LNCaP clone FGC (cell line): Measurements from ENCODE around the gene MBD4.
A peak's percentile ranks its signal among the peaks of the same experiment; 100 is the strongest.

ENCODE experiments used
- DNase-seq: peaks from one replicate; pipeline ENCODE4 v3.0.0-alpha.2; 2011; ENCODE audit warnings: low read depth
- H3K4me3 ChIP-seq: 2 replicates; pipeline ENCODE4 v1.5.1; 2011; ENCODE audit warnings: mild to moderate bottlenecking, low read depth, low read length, control low read depth
- TF ChIP-seq, protein P1 (sequence below): IDR thresholded peaks from 2 replicates; pipeline ENCODE4 v1.5.1; 2012; ENCODE audit warnings: mild to moderate bottlenecking; ENCODE audit not compliant: control insufficient read depth, insufficient read depth; ENCODE audit errors: extremely low read depth

Gene MBD4

GRCh38 chr3:129448186-129448895 lies 8.6 kb upstream of the MBD4 start:
- DNase-seq: no peak
- H3K4me3 ChIP-seq: no peak overlapping the region
- TF ChIP-seq, protein P1, sequence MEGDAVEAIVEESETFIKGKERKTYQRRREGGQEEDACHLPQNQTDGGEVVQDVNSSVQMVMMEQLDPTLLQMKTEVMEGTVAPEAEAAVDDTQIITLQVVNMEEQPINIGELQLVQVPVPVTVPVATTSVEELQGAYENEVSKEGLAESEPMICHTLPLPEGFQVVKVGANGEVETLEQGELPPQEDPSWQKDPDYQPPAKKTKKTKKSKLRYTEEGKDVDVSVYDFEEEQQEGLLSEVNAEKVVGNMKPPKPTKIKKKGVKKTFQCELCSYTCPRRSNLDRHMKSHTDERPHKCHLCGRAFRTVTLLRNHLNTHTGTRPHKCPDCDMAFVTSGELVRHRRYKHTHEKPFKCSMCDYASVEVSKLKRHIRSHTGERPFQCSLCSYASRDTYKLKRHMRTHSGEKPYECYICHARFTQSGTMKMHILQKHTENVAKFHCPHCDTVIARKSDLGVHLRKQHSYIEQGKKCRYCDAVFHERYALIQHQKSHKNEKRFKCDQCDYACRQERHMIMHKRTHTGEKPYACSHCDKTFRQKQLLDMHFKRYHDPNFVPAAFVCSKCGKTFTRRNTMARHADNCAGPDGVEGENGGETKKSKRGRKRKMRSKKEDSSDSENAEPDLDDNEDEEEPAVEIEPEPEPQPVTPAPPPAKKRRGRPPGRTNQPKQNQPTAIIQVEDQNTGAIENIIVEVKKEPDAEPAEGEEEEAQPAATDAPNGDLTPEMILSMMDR: no peak

DNA sequence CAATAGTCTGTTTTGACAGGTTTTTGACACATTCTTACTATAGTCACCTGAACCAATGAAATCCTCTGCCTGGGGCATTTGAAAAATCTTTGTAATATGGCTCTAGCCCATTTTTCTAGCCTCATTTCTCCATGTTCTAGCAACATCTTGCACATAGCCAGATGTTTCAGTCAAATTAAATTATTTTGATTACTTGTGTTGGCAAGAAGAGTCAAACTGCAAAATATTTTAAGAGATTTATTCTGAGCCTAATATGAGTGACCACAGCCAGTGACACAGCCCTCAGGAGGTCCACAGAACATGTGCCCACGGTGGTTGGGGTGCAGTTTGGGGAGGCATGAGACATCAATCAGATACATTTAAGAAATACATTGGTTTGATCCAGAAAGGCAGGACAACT lies 7.2 kb upstream of the MBD4 start:
- DNase-seq: no peak
- TF ChIP-seq, protein P1: no peak
- H3K4me3 ChIP-seq: no peak overlapping the region

DNA sequence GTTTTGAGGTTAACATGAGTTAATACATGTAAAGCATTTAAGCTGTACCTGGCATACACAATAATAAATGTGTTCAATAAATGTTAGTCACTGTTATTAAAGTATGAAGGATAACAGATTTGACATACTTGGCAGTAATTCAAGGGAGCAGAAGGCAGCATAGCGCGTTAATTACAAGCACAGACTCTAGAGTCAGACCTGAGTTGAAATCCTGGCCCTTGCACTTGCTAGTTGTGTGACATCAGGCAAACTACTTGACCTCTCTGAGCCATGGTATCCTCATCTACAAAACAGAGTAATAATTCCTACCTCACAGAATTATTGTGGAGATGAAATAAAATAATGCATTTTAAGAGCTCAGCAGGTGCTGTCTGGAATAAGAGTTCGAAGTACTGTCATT lies 5.7 kb upstream of the MBD4 start:
- no peak overlapping the region for H3K4me3 ChIP-seq
- DNase-seq: no peak
- TF ChIP-seq, protein P1: no peak

DNA sequence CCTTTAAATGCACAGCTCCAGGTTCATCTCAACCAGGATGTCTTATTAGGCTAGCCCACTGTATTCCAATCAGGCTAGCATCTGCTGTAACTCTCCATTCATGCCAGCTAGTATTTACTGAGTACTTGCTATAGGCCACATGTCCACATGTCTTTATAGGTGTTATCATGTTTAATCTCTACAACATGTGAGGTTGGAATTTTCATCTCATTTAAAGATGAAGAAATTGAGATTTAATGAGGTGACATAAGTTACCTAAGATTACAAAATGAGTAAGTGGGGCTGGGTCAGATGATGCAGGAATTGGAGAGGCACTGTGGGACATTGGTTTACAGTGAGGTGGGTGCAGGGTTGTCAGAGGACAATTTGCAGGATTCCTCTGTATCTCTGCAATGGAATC lies 3.2 kb upstream of the MBD4 start:
- no peak overlapping the region for H3K4me3 ChIP-seq
- DNase-seq: no peak
- TF ChIP-seq, protein P1: no peak

DNA sequence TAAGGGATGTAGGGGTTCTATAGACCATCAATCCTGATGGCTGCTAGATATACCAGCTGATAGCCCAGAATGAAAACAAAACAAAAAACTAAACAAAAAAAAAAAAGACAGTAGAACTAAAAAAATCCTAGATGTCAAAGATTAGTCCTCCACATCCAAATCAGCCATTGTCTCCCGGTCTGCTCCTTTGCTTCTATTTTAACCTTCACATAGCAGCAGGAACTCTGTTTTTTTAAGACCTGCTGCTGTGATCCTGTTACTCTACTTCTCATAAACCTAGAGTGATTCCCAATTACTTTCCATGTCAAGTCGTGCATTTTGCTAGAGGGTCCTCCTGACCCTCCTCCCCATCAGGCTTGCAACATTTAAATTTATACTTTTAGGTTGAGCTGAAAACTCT lies 2.7 kb upstream of the MBD4 start:
- H3K4me3 ChIP-seq: no peak overlapping the region
- no peak for DNase-seq
- TF ChIP-seq, protein P1: no peak

GRCh38 chr3:129441782-129442181 lies 2.0 kb upstream of the MBD4 start:
- no peak for DNase-seq
- TF ChIP-seq, protein P1: no peak
- no peak overlapping the region for H3K4me3 ChIP-seq

DNA sequence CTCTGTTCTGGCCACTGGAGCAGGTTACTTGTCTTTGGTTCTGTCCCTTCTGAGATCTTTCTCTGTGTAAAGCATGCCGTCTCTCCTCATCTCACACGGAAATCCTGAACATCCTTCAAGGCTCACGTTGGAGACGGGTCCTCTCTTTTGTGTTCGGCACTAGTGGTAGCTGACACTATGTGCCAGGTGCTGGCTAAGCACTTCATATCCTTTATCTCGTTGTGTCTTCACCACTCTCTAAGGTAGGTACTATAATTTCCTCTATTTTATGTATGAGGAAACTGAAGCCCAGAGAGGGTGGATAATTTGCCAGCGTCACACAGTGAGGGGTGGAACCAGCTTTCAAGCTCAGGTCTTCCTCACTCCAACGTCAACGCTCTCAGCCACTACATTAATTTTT lies 1.5 kb upstream of the MBD4 start:
- no peak for DNase-seq
- peak overlapping the region; percentile 89 for H3K4me3 ChIP-seq
- TF ChIP-seq, protein P1: no peak
